C4-2B (cell line): ENCODE data around the gene ETFDH.
"Not testable (repeated sequence)": the region's sequence is repeated elsewhere in the genome, so short reads cannot be mapped to it uniquely, and the experiment has no call there.

Experiments used
- H3K27ac ChIP-seq: fragments of 450-650 bp; 2 replicates; pipeline ENCODE4 v1.5.1; 2017
- ZFX ChIP-seq: fragments of 450-650 bp; IDR thresholded peaks from 2 replicates; pipeline ENCODE4 v1.6.1; 2017
- TF ChIP-seq, protein P1 (sequence below): fragments of 450-650 bp; conservative IDR thresholded peaks from 2 replicates; pipeline ENCODE4 v1.5.1; 2017; ENCODE audit warnings: mild to moderate bottlenecking

ETFDH gene

DNA sequence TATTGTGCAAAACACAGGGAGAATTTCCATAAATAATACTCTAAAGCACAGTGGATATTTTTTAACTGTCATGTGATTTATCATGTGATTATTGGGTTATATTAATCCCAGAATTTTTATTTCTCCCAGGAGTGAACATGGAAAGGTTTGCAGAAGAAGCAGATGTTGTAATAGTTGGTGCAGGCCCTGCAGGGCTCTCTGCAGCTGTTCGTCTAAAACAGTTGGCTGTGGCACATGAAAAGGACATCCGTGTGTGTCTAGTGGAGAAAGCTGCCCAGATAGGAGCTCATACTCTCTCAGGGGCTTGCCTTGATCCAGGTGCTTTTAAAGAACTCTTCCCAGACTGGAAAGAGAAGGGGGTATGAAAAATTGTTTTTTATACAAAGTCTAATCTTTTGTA is 10.0 kb downstream of the ETFDH start:
- TF ChIP-seq, protein P1, sequence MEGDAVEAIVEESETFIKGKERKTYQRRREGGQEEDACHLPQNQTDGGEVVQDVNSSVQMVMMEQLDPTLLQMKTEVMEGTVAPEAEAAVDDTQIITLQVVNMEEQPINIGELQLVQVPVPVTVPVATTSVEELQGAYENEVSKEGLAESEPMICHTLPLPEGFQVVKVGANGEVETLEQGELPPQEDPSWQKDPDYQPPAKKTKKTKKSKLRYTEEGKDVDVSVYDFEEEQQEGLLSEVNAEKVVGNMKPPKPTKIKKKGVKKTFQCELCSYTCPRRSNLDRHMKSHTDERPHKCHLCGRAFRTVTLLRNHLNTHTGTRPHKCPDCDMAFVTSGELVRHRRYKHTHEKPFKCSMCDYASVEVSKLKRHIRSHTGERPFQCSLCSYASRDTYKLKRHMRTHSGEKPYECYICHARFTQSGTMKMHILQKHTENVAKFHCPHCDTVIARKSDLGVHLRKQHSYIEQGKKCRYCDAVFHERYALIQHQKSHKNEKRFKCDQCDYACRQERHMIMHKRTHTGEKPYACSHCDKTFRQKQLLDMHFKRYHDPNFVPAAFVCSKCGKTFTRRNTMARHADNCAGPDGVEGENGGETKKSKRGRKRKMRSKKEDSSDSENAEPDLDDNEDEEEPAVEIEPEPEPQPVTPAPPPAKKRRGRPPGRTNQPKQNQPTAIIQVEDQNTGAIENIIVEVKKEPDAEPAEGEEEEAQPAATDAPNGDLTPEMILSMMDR: no peak
- no peak for TF ChIP-seq ZFX
- H3K27ac ChIP-seq: no peak overlapping the region

DNA sequence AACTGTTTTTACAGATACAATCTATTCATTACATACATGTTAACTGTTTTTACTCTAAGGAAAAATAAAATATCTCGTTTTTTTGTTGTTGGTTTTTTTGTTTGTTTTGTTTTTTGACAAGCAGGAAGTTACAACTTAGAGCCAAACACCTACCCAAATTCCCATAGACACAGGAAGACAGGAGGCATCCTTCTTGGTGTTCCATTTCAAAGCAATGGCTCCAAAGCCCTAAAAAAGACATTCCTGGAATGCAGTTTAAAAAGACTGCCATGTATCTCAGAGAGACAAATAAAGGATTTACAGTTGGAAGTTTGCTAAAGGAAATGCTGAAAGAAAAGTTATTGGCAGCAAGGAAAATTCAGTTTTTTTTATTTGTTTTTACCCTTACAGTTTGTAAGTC is 16.7 kb downstream of the ETFDH start:
- H3K27ac ChIP-seq: no peak overlapping the region
- TF ChIP-seq, protein P1: no peak

- TF ChIP-seq, protein P1: no peak
- no peak for TF ChIP-seq ZFX
- H3K27ac ChIP-seq: no peak overlapping the region
Observed at GRCh38 chr4:158704274-158704673, 32.2 kb downstream of the ETFDH start.

DNA sequence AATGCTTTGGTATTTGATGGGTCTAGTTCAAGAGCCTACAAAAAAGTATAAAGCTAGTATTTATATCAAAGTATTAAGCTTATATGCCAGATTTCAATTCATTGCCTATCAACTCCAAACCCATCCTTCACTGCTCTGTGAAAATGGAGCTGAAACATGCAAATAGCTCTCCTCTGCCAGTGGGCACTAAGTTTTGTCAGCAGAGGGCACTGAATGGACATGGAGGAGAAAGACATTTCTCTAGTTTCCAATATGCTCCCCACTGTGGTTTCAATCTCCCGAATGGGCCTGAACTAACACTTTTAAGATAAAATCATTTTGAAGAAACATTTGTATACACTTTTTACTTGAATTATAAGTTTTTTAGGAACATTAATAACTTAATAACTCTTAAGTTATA is 38.7 kb downstream of the ETFDH start:
- H3K27ac ChIP-seq: no peak overlapping the region
- TF ChIP-seq, protein P1: peak; percentile 30
- TF ChIP-seq ZFX: no peak

GRCh38 chr4:158712622-158713021 is 40.5 kb downstream of the ETFDH start:
- not testable (repeated sequence) for H3K27ac ChIP-seq

- TF ChIP-seq ZFX: no peak
- TF ChIP-seq, protein P1: no peak
- no peak overlapping the region for H3K27ac ChIP-seq
Observed at GRCh38 chr4:158714937-158715336, 42.8 kb downstream of the ETFDH start.

DNA sequence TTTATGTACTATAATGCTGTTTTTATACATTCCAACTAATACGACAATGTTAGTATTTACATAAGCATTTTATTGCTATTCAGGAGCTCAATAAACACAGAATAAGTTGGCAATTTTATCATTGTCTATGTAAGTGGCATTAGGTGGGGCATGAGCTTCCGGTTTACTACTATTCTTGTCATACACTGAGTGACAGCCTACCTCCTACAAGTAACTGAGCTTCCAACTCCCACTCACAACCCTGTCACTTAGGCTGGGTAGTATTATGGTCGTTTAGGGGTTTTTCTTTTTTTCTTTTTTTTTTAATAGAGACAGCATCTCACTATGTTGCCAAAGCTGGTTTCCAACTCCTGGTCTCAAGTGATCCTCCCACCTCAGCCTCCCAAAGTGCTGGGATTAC is 43.7 kb downstream of the ETFDH start:
- TF ChIP-seq, protein P1: no peak
- TF ChIP-seq ZFX: no peak
- no peak overlapping the region for H3K27ac ChIP-seq

GRCh38 chr4:158721680-158722079 is 49.6 kb downstream of the ETFDH start:
- no peak overlapping the region for H3K27ac ChIP-seq
- TF ChIP-seq ZFX: no peak
- TF ChIP-seq, protein P1: no peak
